Mammary epithelial cell (primary cell): Measurements from ENCODE around the gene TCP11L2.

Source experiments
- EZH2 ChIP-seq: IDR thresholded peaks from 2 replicates; pipeline ENCODE4 v1.6.1; 2012; ENCODE audit warnings: low read length, inconsistent platforms, borderline replicate concordance
- TF ChIP-seq, protein P1 (sequence below), 2 donors: IDR thresholded peaks in 1 of 2; conservative IDR thresholded peaks in 1 of 2; 2 replicates each; pipeline ENCODE4 v1.5.1; 2011 to 2012; ENCODE audit warnings: inconsistent platforms in 2 of 2, low read length in 2 of 2, mild to moderate bottlenecking in 2 of 2, control low read depth in 1 of 2, low read depth in 1 of 2; ENCODE audit not compliant: insufficient read depth in 1 of 2; ENCODE audit errors: extremely low read depth in 1 of 2

DNA sequence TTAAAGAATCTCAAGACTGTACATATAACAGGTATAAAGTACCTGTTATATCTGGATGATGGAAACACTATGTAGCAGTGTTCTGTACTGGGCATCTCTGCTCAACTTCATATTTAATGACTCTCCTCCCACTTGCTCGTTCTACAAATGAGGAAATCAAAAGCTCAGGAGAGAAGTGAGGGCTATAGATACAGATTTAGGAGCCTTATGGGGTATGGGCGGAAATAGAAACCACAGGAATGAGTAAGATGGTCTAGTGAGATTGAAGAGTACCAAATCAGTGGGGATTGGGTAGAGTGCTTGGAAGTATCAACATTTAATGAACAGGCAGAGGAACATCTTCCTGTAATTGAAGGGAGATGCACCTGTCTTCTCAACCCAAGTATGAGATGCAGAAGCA is 31.2 kb downstream of the TCP11L2 start:
- TF ChIP-seq, protein P1, sequence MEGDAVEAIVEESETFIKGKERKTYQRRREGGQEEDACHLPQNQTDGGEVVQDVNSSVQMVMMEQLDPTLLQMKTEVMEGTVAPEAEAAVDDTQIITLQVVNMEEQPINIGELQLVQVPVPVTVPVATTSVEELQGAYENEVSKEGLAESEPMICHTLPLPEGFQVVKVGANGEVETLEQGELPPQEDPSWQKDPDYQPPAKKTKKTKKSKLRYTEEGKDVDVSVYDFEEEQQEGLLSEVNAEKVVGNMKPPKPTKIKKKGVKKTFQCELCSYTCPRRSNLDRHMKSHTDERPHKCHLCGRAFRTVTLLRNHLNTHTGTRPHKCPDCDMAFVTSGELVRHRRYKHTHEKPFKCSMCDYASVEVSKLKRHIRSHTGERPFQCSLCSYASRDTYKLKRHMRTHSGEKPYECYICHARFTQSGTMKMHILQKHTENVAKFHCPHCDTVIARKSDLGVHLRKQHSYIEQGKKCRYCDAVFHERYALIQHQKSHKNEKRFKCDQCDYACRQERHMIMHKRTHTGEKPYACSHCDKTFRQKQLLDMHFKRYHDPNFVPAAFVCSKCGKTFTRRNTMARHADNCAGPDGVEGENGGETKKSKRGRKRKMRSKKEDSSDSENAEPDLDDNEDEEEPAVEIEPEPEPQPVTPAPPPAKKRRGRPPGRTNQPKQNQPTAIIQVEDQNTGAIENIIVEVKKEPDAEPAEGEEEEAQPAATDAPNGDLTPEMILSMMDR (conservative IDR thresholded peaks at IDR 0.05 in 1 of 2, IDR thresholded peaks at IDR 0.05 in 1 of 2; ENCODE audit: extremely low read depth in 1 of 2, insufficient read depth in 1 of 2, low read depth in 1 of 2, low read length in 2 of 2) = no peak
- no peak for TF ChIP-seq EZH2
